HFF-Myc (cell line): ENCODE measurements around the gene IMPA2.

ENCODE experiments used
- DNase-seq: peaks from one replicate; pipeline ENCODE4 v3.0.0-alpha.2; 2011; ENCODE audit warnings: low read depth; ENCODE audit errors: extremely low read depth
- H3K4me3 ChIP-seq: replicated peaks from 2 replicates; pipeline ENCODE4 v1.5.1; 2011; ENCODE audit warnings: low read depth, mild to moderate bottlenecking, control low read depth, low read length
- TF ChIP-seq, protein P1 (sequence below): IDR thresholded peaks from 2 replicates; pipeline ENCODE4 v1.5.1; 2012; ENCODE audit warnings: mild to moderate bottlenecking, low read depth, low read length, control low read depth; ENCODE audit errors: missing control alignments

Gene IMPA2

DNA sequence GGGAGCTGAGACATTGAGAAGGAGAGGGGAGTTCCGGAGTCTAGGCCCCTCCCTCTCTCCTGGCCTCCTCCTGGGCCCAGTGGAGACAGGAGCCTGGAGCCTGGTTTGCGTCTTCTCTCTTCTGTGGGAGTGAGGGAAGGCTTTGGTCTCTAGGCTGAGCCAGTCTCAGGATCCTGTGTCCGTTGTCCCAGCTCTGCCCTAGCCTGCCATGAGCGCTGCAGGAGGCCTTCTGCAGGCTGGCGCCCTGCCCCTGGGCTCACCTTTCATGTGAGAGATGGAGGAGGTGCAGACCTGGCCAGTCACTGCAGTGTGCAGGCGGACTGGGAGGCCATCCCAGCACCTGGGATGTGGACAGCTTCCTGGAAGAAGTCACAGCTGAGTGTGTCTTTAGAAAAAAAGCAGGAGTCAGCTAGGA is 8.7 kb downstream of the IMPA2 start:
- DNase-seq = no peak
- TF ChIP-seq, protein P1, sequence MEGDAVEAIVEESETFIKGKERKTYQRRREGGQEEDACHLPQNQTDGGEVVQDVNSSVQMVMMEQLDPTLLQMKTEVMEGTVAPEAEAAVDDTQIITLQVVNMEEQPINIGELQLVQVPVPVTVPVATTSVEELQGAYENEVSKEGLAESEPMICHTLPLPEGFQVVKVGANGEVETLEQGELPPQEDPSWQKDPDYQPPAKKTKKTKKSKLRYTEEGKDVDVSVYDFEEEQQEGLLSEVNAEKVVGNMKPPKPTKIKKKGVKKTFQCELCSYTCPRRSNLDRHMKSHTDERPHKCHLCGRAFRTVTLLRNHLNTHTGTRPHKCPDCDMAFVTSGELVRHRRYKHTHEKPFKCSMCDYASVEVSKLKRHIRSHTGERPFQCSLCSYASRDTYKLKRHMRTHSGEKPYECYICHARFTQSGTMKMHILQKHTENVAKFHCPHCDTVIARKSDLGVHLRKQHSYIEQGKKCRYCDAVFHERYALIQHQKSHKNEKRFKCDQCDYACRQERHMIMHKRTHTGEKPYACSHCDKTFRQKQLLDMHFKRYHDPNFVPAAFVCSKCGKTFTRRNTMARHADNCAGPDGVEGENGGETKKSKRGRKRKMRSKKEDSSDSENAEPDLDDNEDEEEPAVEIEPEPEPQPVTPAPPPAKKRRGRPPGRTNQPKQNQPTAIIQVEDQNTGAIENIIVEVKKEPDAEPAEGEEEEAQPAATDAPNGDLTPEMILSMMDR = no peak
- no peak overlapping the region for H3K4me3 ChIP-seq

DNA sequence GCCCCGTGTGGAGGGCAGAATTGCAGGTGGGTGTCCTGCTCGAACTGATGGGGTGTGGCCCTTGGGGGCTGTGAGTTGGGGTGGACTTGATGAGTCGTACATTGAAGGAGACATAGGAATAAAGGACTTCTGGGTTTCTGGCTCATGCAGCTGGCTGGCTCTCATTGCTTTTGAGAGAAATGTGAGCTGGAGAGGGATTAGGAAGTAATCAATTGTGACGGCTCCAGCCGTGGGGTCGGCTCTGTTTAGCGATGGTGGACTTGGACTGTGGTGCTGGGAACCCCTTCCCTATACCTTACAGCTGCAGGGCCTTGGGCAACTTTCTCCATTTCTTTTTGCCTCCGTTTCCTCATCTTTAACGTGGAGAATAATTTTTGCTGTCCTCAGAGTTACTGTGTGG is 9.2 kb downstream of the IMPA2 start:
- TF ChIP-seq, protein P1 = no peak
- H3K4me3 ChIP-seq = no peak overlapping the region
- DNase-seq = no peak

DNA sequence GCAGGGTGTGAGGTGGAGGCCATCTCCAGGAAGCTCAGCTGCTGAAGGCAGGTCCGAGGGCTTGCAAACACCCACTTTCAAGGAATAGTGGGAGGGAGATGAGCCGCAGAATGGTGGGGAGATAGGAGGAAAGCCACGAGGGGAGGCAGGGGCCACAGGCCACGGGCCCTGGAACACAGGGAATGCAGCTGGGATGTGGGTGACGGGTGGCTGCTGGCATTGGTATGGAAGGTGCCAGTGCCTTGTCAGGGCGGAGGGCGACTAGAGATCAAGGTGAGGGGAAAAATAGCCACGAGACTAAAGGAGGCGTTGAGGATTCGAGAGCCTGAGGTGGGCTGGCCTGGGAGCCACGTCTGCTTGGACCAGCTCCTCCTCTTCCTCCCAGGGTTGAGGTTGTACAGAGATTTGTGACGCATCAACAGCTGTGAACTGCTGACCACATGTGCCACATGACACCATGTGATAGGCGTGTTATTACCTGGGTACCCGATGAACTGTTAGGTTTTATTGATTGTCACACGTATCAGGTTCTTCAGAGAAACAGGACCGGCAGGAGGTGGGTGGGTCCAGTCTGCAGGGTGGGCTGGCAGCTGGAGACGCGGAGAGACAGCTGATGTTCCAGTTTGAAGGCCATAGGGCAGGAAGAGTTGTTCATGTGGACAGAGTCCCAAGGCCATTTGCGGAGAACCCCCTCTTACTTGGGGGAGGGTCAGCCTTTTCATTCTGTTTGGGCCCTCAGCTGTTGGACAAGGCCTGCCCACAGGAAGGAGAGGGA is 9.9 kb downstream of the IMPA2 start:
- TF ChIP-seq, protein P1 = no peak
- no peak overlapping the region for H3K4me3 ChIP-seq
- no peak for DNase-seq

DNA sequence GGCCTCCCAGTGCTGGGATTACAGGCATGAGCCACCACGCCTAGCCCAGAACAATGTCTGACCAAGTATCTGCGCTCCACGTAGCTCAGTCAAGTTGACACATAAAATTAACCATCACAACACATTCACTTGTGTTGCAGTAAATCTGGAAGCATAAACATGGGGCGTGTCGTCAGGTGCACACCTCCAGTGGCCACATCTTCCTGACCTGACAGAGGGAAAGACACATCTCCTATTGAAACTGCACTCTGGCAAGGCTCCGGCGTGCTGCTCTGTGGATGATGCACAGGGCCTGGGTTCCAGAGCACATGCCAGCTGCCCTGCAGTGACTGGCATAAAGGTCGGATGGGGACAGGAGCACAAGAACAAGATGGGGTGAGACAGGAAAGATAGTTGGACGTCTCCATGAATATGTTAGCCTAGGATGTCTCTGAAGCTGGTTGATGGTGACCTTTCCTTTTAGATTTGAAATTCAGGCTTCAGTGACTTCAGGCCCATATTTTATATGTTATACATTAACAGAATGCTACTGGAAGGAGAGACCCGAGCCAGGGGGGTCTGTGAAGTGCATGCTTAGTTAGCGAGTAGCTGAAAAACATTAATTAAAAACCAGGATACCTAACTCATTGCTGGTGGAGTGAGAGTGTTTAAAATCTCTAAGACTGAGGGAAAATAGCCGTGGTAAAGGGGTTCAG is 10.9 kb downstream of the IMPA2 start:
- DNase-seq = no peak
- TF ChIP-seq, protein P1 = no peak
- H3K4me3 ChIP-seq = no peak overlapping the region

DNA sequence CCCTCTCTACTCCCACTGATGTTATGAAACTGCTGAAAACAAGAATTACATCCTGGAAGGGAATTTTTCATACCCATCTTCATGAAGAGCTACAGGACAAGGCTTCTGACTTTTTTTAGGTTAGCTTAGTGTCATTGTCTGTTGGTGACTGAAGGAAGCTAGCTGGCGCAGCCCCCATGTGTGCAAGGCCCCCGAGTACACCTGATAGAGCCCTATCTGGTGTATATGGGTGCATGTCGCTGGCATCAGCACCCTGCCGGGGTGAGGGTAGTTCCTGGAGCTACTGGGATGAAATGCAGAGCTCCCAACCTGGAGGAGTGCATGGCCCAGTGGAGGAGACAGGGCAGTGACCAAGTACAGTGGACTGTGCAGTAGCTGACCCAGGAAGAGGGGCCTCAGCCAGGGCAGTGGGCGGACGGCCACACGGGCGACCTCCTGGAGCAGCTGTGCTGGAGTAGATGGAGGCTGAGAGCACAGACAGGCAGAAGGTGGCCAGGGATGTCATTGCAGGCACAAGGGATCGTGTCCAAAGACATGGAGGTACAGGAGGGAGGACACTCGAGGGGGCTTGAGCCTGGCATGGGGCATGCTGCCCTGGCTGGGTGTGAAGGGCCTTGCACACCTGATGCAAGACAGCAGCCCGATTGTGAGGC is 12.1 kb downstream of the IMPA2 start:
- no peak overlapping the region for H3K4me3 ChIP-seq
- TF ChIP-seq, protein P1 = no peak
- no peak for DNase-seq

DNA sequence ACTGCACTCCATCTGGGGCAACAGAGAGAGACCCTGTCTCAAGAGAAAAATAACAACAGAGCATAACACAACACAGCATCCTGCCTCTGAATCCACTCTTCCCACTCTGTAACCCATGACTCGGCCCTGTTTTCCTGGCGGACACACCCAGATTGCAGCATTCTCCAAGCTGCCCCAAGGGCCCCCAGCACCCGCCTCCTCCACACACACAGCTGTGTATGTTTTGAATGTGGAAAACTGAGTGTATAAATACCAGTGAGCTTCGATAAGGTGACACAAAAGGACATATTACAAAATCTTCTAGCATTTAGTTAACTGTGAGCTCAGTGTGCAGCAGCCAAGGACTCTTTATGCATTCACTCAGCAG is 13.0 kb downstream of the IMPA2 start:
- TF ChIP-seq, protein P1 = no peak
- no peak overlapping the region for H3K4me3 ChIP-seq
- no peak for DNase-seq
